GM21360 (cell line): ENCODE data around the gene SPRY4.
"Not testable (repeated sequence)": the region's sequence is repeated elsewhere in the genome, so short reads cannot be mapped to it uniquely, and the experiment has no call there.

Experiments used
- ATAC-seq: cut with Tn5 transposase; IDR thresholded peaks from one replicate; pipeline ENCODE4 v1.9.1; 2021; ENCODE audit warnings: mild to moderate bottlenecking, moderate library complexity; ENCODE audit not compliant: unreplicated experiment

Gene SPRY4

DNA sequence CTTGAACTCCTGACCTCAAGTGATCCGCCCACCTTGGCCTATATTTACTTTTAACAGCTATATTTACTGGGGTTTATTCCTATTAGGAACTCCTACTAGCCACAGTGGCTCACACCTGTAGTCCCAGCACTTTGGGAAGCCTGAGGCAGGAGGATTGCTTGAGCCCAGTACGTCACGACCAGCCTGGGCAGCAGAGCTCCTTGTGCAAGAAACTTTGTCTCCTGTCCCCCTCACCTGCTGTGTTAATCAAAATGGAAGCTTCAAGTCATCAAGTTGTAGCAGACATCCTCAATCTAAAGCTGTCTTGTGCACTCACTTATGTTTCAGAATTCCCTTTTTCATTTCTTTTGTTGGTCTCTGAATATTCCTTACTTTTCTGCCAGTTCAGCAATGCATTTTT, 15.0 kb upstream of the SPRY4 start:
- ATAC-seq, result no peak

DNA sequence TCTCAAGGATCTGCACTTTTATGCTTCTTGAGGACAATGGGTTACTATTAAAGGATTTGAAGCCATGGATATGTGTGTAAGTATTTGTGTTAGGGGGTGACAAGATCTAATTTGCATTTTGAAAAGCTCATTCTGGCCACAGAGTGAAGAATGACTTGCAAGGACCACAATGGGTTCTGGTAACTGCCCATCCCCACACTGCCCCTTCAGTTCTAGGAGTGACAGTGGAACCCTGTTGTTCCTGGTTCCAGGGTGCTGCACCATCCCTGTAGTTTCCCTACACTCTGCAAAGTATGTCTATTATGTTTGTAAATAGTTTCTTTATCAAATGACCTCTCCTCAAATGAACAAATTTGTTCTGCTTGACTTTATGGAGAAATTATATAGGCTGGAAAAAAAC, 9.7 kb upstream of the SPRY4 start:
- no peak for ATAC-seq

DNA sequence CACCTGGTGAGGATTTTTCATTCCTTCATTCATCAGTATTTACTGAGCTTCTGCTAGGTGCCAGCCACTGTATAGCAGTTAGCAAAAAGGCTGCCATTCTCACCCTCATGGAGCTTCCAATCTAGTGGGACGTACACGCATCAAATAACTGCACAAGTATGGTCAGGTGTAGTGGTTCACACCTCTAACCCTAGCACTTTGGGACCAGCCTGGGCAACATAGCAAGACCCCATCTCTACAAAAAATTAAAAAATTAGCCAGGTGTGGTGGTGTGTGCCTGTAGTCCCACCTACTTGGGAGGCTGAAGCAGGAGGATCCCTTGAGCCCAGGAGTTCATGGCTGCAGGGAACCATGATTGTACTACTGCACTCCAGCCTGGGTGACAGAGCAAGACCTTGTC, 8.9 kb upstream of the SPRY4 start:
- ATAC-seq, result not testable (repeated sequence)

DNA sequence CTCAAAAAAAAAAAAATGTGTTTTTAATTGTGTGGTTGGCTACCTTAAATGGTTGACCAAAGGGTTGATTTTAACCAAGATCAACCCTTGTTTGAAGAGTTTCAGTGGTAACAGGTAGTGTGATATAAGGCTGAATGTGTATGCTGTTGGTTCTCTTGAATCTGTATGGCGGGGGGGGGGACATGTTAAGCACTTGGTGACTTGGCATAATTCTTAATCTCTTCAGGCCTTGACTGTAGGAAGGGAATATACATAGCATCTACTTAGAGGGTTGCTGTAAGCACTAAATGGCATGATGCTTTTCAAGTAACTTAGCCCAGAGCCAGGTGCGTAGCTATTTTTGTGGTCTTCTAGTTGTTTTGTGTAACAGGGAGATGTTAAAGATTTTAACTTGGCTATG, 5.6 kb upstream of the SPRY4 start:
- no peak for ATAC-seq

DNA sequence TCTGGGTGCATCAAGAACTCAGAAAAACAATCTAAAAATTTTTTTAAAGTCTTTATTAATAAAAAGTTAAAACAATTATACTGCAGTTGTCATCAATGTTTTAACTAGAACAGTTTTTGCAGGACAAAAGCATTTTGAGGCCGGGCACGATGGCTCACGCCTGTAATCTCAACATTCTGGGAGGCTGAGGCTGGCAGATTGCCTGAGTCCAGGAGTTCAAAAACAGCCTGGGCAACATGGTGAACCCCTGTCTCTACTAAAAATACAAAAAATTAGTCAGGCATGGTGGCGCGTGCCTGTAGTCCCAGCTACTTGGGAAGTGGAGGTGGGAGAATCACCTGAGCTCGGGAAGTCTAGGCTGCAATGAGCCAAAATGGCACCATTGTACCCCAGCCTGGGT, 5.2 kb upstream of the SPRY4 start:
- no peak for ATAC-seq

DNA sequence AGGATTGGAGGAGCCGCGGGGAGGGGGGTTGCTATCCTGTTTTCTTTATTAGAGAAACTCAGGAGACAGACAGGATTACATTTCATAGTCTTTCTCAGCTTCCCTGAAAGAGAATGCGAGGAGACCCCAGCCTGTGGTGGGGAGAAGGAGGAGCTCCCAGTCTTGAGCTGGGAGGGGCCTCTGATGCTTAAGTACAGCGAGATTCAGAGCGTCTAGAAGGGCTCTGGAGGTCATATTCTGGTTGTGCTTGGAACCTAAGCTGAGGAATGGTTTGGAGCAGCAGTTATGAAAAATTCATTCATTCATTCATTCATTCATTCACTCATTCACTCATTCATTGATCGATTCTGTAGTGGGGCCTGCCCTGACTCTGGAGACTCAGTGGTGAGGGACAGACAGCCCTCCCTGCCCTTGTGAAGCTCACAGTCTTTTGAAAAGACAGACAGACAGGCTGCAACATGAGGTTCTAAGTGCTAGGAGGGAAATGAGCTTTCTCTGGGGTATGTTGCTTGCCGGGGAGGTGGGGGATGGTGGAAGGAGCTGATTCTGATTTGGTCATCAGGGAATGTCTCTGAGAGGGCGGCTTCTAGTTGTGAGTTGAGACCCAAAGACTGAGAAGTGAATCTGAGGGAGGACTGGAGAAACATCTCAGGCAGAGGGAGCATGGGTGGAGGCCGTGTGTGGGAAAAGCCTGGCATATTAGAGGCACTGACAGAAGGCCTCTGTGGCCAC, 2.5 kb upstream of the SPRY4 start:
- ATAC-seq, result no peak

DNA sequence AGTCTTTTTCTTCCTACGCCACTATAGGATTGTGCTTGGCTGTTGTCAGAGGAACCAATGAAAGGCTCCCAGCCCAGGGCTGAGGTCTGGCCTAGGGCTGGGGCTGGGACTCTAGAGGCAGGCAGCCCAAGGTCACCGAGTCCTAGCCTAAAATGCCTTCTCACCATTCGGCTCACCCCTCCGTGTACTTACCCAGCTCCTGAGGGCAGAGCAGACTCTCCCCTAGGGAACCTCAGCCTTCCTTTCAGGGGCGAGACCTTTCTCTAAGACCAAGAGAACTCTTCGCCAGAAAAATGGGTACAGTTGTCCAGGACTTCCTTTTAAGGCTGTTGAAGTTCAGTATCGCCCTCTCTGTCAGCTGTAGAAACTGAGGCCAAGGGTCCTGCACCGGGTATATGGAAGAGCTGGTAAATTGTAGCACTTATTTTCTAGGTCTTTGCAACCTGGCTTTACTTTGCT, 1.7 kb upstream of the SPRY4 start:
- no peak for ATAC-seq

DNA sequence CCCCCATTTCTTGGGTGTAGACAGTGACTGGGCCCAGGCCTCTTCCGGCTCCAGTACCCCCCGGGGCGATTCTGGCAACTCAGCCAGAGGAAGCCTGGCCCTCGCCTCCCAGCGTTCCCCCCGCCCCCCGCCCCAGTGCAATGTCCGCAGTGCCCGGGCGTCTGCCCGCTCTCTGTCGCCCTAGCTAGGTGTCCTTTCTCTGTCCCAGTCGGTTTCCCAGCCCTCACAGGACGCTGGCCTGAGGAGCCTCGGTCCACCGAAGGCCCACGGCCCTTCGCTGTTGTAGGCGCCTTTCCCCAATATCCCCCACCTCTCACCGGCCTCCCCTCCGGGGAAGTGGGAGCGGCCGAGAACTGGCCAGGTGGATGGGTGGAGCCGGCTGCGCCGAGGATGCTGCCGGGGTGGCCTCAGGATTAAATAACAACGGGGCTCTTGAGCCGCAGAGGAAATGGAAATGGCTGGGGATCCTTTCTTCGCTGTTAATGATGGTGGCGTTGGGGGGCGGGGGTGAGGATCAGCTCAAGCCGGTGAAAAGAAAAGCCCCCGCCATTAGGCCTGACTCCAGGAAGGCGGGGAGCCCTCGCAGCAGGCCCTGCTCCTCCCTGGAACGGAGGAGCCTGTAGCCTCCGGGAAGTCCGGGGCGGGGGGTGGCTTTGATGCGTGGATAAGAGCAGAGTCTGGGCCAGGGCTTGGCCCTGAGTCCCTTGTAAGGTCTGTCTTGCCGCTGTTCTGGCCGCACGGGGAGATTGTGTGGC, 1.1 kb upstream of the SPRY4 start:
- ATAC-seq, result no peak

DNA sequence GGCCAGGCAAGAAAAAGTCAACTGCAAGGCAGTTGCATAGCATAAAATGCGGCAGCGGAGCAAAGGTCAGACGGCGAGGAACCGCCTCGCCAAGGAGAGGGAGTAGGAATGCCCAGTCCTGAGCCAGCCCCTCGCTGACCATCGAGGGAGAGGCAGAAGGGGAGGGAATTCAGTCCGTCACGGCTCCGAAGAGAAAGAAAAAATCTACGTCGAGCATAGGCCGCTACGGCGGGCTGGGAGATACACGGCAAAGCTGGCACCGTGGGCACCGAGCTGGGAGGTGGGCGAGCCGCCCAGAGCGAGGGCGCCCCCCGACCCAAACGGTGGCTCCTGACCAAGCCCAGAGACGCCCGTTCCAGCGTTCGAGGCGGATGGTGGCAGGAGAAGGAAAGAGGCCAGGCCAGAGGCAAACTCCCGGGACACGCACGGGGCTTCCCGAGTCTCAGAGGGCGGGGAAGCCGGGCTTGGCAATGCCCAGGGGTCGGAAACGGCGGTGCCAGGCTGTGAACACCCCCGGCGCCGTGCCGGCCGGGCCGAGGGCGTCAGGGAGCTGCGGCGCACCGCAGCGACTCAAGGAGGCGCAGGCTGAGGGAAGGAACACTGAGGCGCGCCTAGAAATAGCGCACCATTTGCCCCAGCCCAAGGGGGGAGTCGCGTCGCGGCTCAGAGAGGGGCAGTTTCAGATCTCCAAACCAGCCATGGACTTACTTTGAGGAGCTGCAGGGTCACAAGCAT, 518 bp downstream of the SPRY4 start:
- peak; percentile 47 for ATAC-seq

DNA sequence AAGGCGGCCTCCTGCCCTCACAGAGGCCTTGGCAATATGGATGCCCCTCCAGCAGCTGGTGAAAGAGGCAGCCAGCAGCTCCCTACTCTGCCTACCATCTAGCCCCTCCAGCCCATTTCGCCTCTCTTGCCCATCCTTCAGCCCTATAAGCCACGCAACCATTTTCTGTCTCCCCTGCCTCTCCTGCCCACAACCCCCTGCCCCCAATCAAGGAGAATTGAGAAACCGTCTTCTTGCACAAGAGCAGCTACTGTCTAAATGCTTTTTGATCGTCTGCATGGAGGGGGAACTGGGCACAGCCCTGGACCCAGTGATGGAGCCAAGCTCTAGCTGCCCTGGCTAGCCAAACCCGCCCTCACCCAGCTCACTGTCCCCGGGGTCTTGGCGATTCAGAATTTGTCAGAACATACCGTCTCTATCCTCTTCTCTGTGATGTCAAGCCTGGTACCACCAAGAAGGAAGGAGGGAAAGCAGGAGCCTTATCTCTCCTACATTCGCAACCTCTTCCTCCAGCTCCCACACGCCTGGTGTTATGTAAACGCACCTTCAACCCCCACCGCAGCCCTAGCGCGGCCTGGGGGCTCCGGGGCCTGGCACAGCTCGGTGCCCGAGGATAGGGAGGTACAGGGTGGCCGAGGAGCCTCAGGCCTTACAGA, 1.2 kb downstream of the SPRY4 start:
- no peak for ATAC-seq

DNA sequence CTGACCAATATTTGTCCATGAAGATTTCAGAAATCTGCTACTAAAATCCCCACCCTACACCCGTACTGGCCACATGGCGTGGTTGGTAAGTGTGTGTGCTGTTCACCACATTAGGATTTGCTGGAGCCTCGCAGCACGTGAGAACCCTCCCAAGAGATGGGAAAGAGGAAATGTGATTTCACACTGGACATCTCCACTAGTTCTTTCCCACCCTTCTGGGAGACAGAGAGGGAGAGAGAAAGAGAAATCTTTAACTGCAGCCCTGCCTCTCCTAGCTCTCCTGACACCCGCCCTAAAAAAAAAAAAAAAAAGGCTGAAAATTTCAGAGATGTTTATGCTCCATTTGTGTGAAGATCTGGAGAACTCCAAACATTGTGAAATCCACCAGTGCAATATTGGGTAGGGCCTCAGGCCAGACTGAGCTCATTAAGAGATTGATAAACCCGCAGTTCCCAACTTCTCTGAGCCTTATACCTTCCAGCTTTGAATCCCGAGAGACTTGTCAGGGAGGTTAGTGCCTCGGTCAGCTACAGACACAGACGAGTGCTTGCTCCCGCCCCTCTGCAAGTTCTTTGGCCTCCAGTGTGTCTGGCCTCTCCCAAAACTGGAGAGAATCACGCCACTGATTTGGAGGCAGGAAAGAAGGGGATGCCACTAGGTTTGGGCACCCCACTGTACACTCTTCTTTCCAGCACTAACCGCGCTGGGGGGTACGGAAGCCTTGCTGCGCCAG, 1.9 kb downstream of the SPRY4 start:
- ATAC-seq, result no peak

DNA sequence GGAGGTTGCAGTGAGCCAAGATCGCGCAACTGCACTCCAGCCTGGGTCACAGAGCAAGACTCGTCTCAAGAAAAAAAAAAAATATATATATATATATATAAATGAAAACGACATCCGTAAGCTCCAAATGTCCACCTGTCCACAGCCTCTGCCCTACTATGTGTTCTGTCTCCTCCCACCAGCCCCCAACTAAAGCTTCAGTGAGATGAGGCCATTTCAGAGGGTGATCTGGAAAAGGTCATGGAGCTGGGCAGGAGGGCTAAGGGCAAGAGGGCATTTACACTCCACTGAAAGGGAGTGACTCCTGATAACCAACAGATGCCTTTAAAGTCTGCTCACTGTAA, 2.4 kb downstream of the SPRY4 start:
- no peak for ATAC-seq

DNA sequence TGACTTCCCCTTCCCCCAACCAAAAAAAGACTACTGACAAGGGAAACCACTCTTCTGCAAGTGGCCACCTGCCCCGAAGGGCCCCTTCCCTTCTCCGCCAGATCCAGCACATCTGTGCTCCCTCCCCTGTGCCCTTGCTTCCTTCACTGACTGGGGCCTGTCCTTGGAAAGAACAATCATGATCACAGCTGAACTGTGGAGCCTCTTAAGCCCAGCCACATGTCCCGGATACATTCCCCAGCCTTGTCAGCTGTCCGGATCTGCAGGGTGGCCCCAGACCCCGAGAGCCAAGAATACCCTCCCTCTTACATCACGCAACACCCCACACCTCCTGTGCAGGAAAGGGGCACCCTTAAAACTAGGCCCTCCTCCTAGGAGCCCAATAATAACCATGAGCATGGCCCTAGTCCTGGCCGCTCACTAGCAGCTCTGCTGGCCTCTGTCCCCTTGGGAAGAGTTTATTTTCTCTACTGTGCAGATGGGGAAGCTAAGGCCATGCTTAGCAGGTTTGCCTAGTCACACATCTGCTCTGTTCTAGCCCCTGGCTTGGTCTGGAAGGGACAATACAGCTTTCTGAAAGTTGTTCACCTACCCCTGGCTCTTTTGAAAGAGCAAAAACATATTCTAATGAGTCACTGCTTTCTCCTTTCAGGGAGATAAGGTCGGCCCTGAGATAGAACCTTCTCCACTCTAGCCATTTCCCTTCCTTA, 3.8 kb downstream of the SPRY4 start:
- no peak for ATAC-seq

DNA sequence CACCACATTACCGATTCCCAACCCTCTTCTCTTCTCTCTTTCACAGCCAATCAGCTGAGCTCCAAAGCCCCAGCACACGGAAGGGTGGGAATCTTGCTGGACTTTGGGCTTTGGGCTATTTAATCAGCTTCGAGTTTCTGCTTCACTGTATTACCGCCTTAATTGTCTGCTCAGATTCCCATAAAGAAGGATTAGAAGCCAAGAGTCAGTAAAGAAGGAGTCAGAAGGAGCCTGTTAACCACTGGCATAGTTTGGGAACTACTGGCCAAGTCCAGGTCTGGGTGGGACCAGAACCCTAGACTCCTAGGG, 4.4 kb downstream of the SPRY4 start:
- no peak for ATAC-seq

DNA sequence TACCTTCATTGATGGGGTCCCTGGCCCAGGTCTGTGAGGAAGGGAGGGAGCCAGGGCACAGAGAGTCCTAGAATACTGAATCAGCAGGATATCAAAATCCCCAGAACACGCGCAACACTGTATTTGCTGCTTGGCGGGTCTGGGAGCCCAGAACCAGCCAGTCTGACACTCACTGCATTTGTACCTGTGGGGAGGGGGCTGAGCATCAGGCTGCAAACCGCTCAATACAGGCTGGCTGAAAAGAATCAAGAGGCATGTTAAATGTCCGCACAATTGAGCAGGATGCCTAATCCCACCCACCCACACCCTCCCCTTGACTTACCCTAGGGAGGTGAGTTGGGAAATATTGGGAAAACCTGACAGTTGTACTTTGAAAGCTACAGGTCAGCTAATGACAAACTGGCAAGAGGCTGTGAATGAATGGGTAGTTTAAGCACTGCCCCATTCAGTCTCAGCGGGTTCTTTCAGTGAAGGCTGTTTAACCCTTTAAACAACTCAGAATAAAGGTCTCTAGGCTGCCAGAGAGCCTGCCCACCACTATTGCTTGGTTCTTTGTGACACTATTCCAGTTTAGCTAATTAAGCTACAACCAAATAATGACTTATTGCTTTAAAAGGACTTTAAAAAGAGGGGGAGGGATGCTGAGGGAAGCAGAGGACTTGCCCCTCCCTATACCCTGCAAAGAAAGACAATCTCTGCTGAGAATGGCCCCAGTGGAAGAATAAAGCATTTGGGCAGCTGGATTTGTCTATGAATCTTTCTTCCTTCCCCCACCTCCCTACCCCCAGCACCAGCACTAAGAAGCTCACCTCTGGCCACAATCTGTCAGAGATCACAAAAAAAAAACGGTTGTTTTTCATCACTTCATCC, 5.0 kb downstream of the SPRY4 start:
- no peak for ATAC-seq

DNA sequence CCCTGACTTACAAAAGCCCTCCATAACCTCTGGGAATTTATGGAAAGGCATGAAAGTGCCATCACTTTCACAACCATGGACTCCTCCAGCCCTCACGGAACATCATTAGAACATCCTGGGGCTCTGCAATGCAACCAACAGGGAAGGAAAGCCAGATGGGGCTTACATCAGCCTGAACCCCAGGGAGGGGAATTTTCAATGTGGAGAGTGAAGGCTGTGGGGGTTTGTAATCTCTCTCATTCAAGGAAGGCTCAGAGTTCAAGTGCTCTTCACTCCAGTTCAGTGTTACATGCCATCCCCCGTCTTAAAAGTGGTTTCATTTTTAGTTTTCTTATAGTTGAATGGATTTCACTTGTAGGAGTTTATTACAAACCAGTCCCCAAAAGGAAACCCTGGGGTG, 5.7 kb downstream of the SPRY4 start:
- ATAC-seq, result no peak

DNA sequence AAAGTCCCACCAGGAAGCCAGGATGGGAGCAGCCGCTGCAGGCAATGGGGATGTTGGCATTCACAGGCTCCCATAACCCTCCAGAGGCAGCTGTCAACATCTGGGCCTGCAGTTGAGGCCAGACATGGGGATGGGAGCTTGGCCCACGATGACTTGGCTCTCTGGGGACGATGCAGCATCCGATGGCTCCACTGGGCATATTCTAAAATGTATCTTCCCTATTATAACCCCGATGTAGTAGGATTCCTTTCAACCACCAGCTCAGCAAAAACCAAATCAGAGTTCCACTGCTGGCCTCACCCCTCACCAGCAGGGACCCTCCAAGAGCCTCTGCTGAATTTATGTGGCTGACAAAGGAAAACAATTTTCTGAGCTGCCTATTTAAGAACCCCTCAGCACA, 7.1 kb downstream of the SPRY4 start:
- ATAC-seq, result no peak

DNA sequence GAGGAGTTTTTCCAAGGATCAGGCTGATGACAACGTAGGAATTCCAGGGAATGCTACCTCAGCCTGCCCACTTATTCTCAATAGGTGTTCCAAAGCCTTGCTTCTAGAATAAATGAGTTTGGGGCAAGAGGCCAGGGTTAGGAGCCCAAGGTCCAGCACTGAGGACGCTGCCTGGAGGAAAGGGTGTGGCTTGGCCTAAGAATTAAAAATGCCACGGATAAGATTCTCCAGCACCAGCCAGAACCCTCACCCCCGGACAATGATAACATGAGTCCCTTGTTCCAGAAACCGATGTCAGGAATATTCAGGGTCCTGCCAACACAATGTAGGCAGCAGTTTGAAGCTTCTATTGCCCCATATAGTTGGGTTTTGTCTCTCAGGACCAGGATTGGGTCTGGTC, 7.6 kb downstream of the SPRY4 start:
- no peak for ATAC-seq

DNA sequence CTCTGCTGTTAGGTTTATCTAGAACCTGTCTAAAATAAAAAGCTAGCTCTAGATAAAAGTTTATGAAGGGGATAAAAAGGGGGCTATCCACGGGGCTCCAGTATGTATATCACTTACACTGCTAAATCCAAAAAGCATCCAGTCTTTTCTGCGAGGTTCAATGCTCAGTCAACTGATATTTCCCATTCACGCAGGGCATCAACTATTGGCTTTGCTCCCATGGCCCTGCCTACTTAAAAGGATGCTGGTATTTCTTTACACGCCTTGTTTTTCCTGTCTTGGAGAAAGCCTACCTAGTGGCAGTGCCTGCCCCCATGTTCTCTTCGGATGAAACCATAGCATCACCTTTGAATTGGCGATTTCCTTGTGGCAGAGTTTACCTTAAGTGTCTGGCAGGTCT, 8.1 kb downstream of the SPRY4 start:
- ATAC-seq, result no peak
